Liver (tissue), 9 donors: ENCODE results near the gene EIF2AK2. TPM values are rescaled to one million over a fixed set of nuclear protein-coding genes. Genes with fewer than 3 reads are reported as not detected.

Source experiments
- DNase-seq: peaks from one replicate; pipeline ENCODE4 v3.0.0-alpha.2; 2017; ENCODE audit warnings: low spot score
- H3K27ac ChIP-seq, 2 donors: one replicate each; pipeline ENCODE4 v1.7.0; 2013; ENCODE audit warnings: inconsistent platforms in 2 of 2, low read length in 2 of 2, control low read depth in 1 of 2, low read depth in 1 of 2, mild to moderate bottlenecking in 1 of 2
- H3K27me3 ChIP-seq, 4 donors: one replicate each; pipeline versions ENCODE4 v1.6.1 to v1.7.0; 2013; ENCODE audit warnings: low read length in 3 of 4, inconsistent platforms in 1 of 4, mild to moderate bottlenecking in 1 of 4, moderate library complexity in 1 of 4; ENCODE audit not compliant: control insufficient read depth in 4 of 4, insufficient read depth in 4 of 4
- H3K36me3 ChIP-seq, 4 donors: one replicate each; pipeline versions ENCODE4 v1.6.1 to v1.7.0; 2013; ENCODE audit warnings: low read length in 3 of 4, mild to moderate bottlenecking in 3 of 4, low read depth in 1 of 4, moderate library complexity in 1 of 4; ENCODE audit not compliant: control insufficient read depth in 4 of 4, insufficient read depth in 3 of 4
- H3K4me1 ChIP-seq, 4 donors: one replicate each; pipeline versions ENCODE4 v1.6.1 to v1.7.0; 2013; ENCODE audit warnings: low read length in 3 of 4, mild to moderate bottlenecking in 3 of 4, moderate library complexity in 1 of 4; ENCODE audit not compliant: control insufficient read depth in 4 of 4, insufficient read depth in 4 of 4
- H3K4me3 ChIP-seq, 3 donors: one replicate each; pipeline versions ENCODE4 v1.6.1 to v1.7.0; 2013; ENCODE audit warnings: low read length in 3 of 3, control low read depth in 1 of 3, low read depth in 1 of 3, mild to moderate bottlenecking in 1 of 3
- H3K9ac ChIP-seq, 2 donors: one replicate each; pipeline ENCODE4 v1.7.0; 2013; ENCODE audit warnings: low read length in 2 of 2, mild to moderate bottlenecking in 2 of 2, moderate library complexity in 2 of 2, control low read depth in 1 of 2, low read depth in 1 of 2
- H3K9me3 ChIP-seq, 4 donors: one replicate each; pipeline versions ENCODE4 v1.6.1 to v1.7.0; 2013; ENCODE audit warnings: low read length in 3 of 4; ENCODE audit not compliant: control insufficient read depth in 4 of 4
- EGR1 ChIP-seq, 2 donors: IDR thresholded peaks; 2 replicates each; pipeline ENCODE4 v1.6.1; 2016 to 2018; ENCODE audit warnings: antibody characterized with exemption in 2 of 2, low read depth in 2 of 2
- FOXA1 ChIP-seq: IDR thresholded peaks from 2 replicates; pipeline ENCODE4 v1.6.1; 2016; ENCODE audit warnings: antibody characterized with exemption
- GABPA ChIP-seq, 2 donors: IDR thresholded peaks in 1 of 2; conservative IDR thresholded peaks in 1 of 2; 2 replicates each; pipeline ENCODE4 v1.6.1; 2016; ENCODE audit warnings: antibody characterized with exemption in 2 of 2, mild to moderate bottlenecking in 1 of 2, moderate library complexity in 1 of 2
- HNF4A ChIP-seq, 2 donors: conservative IDR thresholded peaks; 2 replicates each; pipeline ENCODE4 v1.6.1; 2016; ENCODE audit warnings: antibody characterized with exemption in 2 of 2, mild to moderate bottlenecking in 2 of 2
- HNF4G ChIP-seq: IDR thresholded peaks from 2 replicates; pipeline ENCODE4 v1.6.1; 2016; ENCODE audit warnings: antibody characterized with exemption
- JUND ChIP-seq, 2 donors: IDR thresholded peaks; 2 replicates each; pipeline ENCODE4 v1.6.1; 2016; ENCODE audit warnings: antibody characterized with exemption in 2 of 2
- MAX ChIP-seq: IDR thresholded peaks from 2 replicates; pipeline ENCODE4 v1.6.1; 2016; ENCODE audit warnings: antibody characterized with exemption
- RAD21 ChIP-seq, 2 donors: IDR thresholded peaks; 2 replicates each; pipeline ENCODE4 v1.6.1; 2016; ENCODE audit warnings: antibody characterized with exemption in 2 of 2, mild to moderate bottlenecking in 2 of 2
- WGBS: extraction: QIAGEN DNeasy Blood & Tissue Kit; methylation state at CpG from one replicate; pipeline ENCODE4 v1.1.7; 2013; 5-methylcytosine and 5-hydroxymethylcytosine counted together
- polyA plus RNA-seq, 2 donors: library from polyadenylated mRNA; stranded (reverse) in 1 of 2; unstranded in 1 of 2; fragments of 200-250 nt in 1 of 2; fragments of >200 nt in 1 of 2; fragmentation: Nextera tagmentation in 1 of 2; extraction: Ambion mirVana in 1 of 2; gene quantifications; one replicate each; pipeline versions ENCODE4 v1.2.1 to v1.2.3, GENCODE V29; 2013 to 2015
- total RNA-seq, 2 donors: library from RNA; depleted of rRNA; stranded (reverse); fragments of >200 nt; gene quantifications; one replicate each; pipeline ENCODE4 v1.2.3, GENCODE V29; 2014
- TF ChIP-seq, protein P1 (sequence below): IDR thresholded peaks from 2 replicates; pipeline ENCODE4 v1.6.1; 2016; ENCODE audit warnings: antibody characterized with exemption
- TF ChIP-seq, protein P2 (sequence below): IDR thresholded peaks from 2 replicates; pipeline ENCODE4 v1.6.1; 2016; ENCODE audit warnings: antibody characterized with exemption
- TF ChIP-seq, protein P3 (sequence below): IDR thresholded peaks from 2 replicates; pipeline ENCODE4 v1.6.1; 2016; ENCODE audit warnings: antibody characterized with exemption, mild to moderate bottlenecking
- donor health status: healthy.
- donor health status: healthy.
- donor health status: healthy.
- donor health status: healthy.
- donor health status: healthy.

Gene EIF2AK2
- total and polyA plus RNA-seq, 4 donors: 4.4 to 20.0 (median 13.2) TPM

- H3K9ac ChIP-seq: no peak overlapping the region
- peaks cover 0 to 4% (median 0%) of the 10 kb centered on the region in 4 donors for H3K4me1 ChIP-seq
- no peaks in the 10 kb centered on the region for H3K9me3 ChIP-seq
- TF ChIP-seq RAD21 (IDR thresholded peaks at IDR 0.05) (no peak), HNF4G (no peak), FOXA1 (no peak), GABPA (IDR thresholded peaks at IDR 0.05 in 1 of 2, conservative IDR thresholded peaks at IDR 0.05 in 1 of 2) (no peak), EGR1 (IDR thresholded peaks at IDR 0.05; ENCODE audit: low read depth in 2 of 2) (no peak), MAX (no peak), HNF4A (conservative IDR thresholded peaks at IDR 0.05) (no peak), JUND (IDR thresholded peaks at IDR 0.05) (no peak)
- TF ChIP-seq, protein P1, sequence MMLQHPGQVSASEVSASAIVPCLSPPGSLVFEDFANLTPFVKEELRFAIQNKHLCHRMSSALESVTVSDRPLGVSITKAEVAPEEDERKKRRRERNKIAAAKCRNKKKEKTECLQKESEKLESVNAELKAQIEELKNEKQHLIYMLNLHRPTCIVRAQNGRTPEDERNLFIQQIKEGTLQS: no peak
- TF ChIP-seq, protein P2, sequence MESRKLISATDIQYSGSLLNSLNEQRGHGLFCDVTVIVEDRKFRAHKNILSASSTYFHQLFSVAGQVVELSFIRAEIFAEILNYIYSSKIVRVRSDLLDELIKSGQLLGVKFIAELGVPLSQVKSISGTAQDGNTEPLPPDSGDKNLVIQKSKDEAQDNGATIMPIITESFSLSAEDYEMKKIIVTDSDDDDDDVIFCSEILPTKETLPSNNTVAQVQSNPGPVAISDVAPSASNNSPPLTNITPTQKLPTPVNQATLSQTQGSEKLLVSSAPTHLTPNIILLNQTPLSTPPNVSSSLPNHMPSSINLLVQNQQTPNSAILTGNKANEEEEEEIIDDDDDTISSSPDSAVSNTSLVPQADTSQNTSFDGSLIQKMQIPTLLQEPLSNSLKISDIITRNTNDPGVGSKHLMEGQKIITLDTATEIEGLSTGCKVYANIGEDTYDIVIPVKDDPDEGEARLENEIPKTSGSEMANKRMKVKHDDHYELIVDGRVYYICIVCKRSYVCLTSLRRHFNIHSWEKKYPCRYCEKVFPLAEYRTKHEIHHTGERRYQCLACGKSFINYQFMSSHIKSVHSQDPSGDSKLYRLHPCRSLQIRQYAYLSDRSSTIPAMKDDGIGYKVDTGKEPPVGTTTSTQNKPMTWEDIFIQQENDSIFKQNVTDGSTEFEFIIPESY: no peak
- TF ChIP-seq, protein P3, sequence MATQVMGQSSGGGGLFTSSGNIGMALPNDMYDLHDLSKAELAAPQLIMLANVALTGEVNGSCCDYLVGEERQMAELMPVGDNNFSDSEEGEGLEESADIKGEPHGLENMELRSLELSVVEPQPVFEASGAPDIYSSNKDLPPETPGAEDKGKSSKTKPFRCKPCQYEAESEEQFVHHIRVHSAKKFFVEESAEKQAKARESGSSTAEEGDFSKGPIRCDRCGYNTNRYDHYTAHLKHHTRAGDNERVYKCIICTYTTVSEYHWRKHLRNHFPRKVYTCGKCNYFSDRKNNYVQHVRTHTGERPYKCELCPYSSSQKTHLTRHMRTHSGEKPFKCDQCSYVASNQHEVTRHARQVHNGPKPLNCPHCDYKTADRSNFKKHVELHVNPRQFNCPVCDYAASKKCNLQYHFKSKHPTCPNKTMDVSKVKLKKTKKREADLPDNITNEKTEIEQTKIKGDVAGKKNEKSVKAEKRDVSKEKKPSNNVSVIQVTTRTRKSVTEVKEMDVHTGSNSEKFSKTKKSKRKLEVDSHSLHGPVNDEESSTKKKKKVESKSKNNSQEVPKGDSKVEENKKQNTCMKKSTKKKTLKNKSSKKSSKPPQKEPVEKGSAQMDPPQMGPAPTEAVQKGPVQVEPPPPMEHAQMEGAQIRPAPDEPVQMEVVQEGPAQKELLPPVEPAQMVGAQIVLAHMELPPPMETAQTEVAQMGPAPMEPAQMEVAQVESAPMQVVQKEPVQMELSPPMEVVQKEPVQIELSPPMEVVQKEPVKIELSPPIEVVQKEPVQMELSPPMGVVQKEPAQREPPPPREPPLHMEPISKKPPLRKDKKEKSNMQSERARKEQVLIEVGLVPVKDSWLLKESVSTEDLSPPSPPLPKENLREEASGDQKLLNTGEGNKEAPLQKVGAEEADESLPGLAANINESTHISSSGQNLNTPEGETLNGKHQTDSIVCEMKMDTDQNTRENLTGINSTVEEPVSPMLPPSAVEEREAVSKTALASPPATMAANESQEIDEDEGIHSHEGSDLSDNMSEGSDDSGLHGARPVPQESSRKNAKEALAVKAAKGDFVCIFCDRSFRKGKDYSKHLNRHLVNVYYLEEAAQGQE: no peak
- no peak overlapping the region for H3K4me3 ChIP-seq
- no peaks in the 10 kb centered on the region for H3K27me3 ChIP-seq
- H3K36me3 ChIP-seq: peaks cover under 1 to 39% (median 21%) of the 10 kb centered on the region in 4 donors
- DNase-seq: no peak
- H3K27ac ChIP-seq: no peak overlapping the region
- 80% methylated on average over 1 of the region's 1 CpG for WGBS
Measured at GRCh38 chr2:37100054-37100453, 56.7 kb downstream of the EIF2AK2 start.

- Histone ChIP-seq H3K9ac (no peak overlapping the region), H3K9me3 (no peaks in the 10 kb centered on the region), H3K4me1 (peaks cover 0 to 4% (median 0%) of the 10 kb centered on the region in 4 donors), H3K27ac (no peak overlapping the region), H3K27me3 (no peaks in the 10 kb centered on the region), H3K4me3 (no peak overlapping the region), H3K36me3 (peaks cover 1 to 52% (median 26%) of the 10 kb centered on the region in 4 donors)
- DNase-seq: no peak
- TF ChIP-seq EGR1 (IDR thresholded peaks at IDR 0.05; ENCODE audit: low read depth in 2 of 2) (no peak), FOXA1 (no peak)
- 95% methylated on average over 4 of the region's 4 CpGs for WGBS
Measured at GRCh38 chr2:37098416-37099118, 58.2 kb downstream of the EIF2AK2 start.
